ENCODE results near the gene CHRNB1. TPM values are rescaled to one million over a fixed set of nuclear protein-coding genes. Genes with fewer than 3 reads are reported as not detected.

The CHRNB1 gene
- total RNA-seq, 1 donor from 2014 or later = 6.8 TPM

- no peak for DNase-seq (ENCODE audit: low spot score)
Measured at GRCh38 chr17:7415784-7416183, 29.1 kb upstream of the CHRNB1 start.

GRCh38 chr17:7416323-7416722 lies 28.5 kb upstream of the CHRNB1 start:
- no peak for DNase-seq (ENCODE audit: low spot score)

GRCh38 chr17:7417056-7417655 lies 27.7 kb upstream of the CHRNB1 start:
- no peak for DNase-seq (ENCODE audit: low spot score)

GRCh38 chr17:7418472-7419152 lies 26.2 kb upstream of the CHRNB1 start:
- no peak for DNase-seq (ENCODE audit: low spot score)

GRCh38 chr17:7419819-7420610 lies 24.8 kb upstream of the CHRNB1 start, which contains the start of gene SPEM1:
TSS of gene SPEM1 (plus strand) at chr17:7420324. CDS start at chr17:7420385, 61 bp downstream.
- no peak for DNase-seq (ENCODE audit: low spot score)

GRCh38 chr17:7421186-7421585 lies 23.7 kb upstream of the CHRNB1 start:
- no peak for DNase-seq (ENCODE audit: low spot score)

GRCh38 chr17:7423679-7424078 lies 21.2 kb upstream of the CHRNB1 start:
- DNase-seq (ENCODE audit: low spot score) = no peak

GRCh38 chr17:7425316-7425715 lies 19.5 kb upstream of the CHRNB1 start, which contains the start of gene SPEM2:
TSS of gene SPEM2 (plus strand) at chr17:7425616. CDS start at chr17:7425689, 73 bp downstream.
- DNase-seq (ENCODE audit: low spot score) = no peak

GRCh38 chr17:7425756-7426155 lies 19.1 kb upstream of the CHRNB1 start:
- no peak for DNase-seq (ENCODE audit: low spot score)

- DNase-seq (ENCODE audit: low spot score) = no peak
Measured at GRCh38 chr17:7426203-7426863, 18.5 kb upstream of the CHRNB1 start.

- DNase-seq (ENCODE audit: low spot score) = no peak
Measured at GRCh38 chr17:7426896-7427489, 17.9 kb upstream of the CHRNB1 start.

- DNase-seq (ENCODE audit: low spot score) = no peak
Measured at GRCh38 chr17:7427549-7427948, 17.3 kb upstream of the CHRNB1 start.

- no peak for DNase-seq (ENCODE audit: low spot score)
Measured at GRCh38 chr17:7428557-7428956, 16.3 kb upstream of the CHRNB1 start, which contains the start of gene SPEM3. TSS of gene SPEM3 (plus strand) at chr17:7428857. CDS start at chr17:7428903, 46 bp downstream.

- DNase-seq (ENCODE audit: low spot score) = no peak
Measured at GRCh38 chr17:7429722-7430121, 15.1 kb upstream of the CHRNB1 start.

GRCh38 chr17:7431231-7431630 lies 13.6 kb upstream of the CHRNB1 start:
- no peak for DNase-seq (ENCODE audit: low spot score)

- DNase-seq (ENCODE audit: low spot score) = no peak
Measured at GRCh38 chr17:7432296-7432695, 12.6 kb upstream of the CHRNB1 start.

- no peak for DNase-seq (ENCODE audit: low spot score)
Measured at GRCh38 chr17:7435676-7436555, 8.9 kb upstream of the CHRNB1 start.

GRCh38 chr17:7436556-7437368 lies 8.1 kb upstream of the CHRNB1 start:
- DNase-seq (ENCODE audit: low spot score) = peak; percentile 95

- no peak for DNase-seq (ENCODE audit: low spot score)
Measured at GRCh38 chr17:7437369-7437863, 7.4 kb upstream of the CHRNB1 start.

Data from mesenteric fat pad (tissue), 1 donor.